GM21360 (cell line): ENCODE results near the gene EFNB3.

ENCODE experiments used
- ATAC-seq: cut with Tn5 transposase; IDR thresholded peaks from one replicate; pipeline ENCODE4 v1.9.1; 2021; ENCODE audit warnings: mild to moderate bottlenecking, moderate library complexity; ENCODE audit not compliant: unreplicated experiment

The EFNB3 gene

GRCh38 chr17:7716901-7717755, 12.1 kb downstream of the EFNB3 start, which contains the start of gene DNAH2:
Gene DNAH2, plus strand, starts transcription at chr17:7717744. Its CDS starts 1,991 bp downstream, at chr17:7719735.
- ATAC-seq: no peak

DNA sequence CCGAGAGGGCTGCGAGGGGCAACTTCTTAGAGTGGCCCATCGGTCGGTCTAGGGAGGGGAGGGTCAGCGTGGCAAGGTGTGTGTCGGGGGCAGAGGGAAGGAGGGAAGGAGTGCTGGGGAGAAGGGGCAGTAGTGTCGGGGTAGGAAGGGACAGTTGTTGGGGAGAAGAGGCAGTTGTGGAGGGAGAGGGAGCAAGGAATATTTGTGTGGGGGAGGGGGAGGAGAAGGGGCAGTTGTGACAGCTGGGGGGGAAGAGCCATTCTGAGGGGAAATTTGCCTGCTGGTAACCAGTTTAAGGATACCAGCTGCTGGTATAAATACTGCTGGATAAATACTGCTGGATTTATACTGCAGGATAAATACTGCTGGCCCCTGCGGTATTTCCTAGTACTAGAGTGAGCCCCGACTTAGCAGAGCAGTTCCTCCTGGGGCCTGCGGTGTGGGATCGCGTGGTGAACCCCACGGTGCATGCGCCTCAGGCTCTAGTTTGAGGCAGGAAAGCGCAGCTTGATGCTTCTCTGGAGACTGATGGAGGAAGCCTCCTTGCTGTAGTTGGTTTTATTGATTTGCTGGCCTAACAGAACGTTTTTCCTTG, 12.9 kb downstream of the EFNB3 start:
- no peak for ATAC-seq

GRCh38 chr17:7719661-7720060, 14.7 kb downstream of the EFNB3 start:
- no peak for ATAC-seq

DNA sequence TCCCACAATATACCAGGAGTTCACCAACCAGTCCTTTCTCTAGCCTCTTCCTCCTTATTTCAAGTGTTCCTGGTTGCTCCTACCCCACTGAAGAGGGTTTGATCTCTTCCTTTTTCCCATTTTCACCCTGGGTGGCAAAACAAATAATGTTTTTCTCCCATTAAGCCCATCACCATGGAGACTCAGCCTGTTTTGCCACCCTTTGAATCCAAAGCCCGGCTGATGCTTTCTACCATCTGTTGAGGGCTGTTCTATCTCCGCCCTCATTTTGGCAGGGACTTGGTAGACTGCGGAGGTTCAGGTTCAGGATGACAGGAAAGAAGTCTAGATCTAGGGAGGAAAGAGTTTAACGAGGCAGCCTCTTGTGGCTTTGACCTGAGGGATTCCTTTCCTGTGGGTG, 15.1 kb downstream of the EFNB3 start:
- ATAC-seq: no peak

DNA sequence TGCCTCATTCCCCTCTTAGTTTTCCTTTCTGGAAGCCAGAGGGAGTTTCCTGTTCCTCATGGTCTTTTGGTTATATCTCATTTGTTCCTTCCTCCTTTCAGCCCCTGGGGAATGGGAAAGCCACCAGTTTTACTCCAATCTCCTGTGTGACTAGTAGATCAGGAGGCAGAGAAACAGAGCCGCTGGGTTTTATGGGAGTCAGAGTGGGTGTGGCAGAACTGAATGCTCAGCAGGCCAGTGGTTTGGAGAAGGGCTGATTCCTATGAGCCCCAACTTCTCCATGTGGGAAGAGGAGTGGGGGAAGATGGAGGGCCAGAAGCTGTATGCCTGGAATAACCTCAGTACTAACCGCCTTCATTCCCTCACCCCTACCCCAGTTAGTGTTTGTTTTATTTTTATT, 16.6 kb downstream of the EFNB3 start:
- no peak for ATAC-seq

GRCh38 chr17:7727886-7728285, 22.9 kb downstream of the EFNB3 start:
- ATAC-seq: no peak

DNA sequence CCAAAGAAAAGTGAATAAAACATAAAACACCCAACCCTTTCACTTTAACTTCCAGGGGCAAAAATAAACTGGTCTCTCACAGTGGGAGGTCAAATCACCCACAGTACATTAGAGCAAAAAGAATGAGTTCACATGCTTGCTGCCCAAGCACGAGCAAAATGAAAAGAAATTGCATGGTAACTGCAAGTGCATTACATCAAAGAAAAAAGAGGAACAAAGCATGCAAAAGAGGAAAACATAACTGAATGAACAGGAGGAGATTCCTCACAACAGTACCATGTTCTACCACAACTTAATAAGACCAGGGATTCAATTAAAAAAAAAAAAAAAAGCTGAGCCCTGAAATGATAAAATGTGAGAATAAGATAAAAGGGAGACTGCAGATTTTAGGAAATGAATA, 24.8 kb downstream of the EFNB3 start:
- ATAC-seq: no peak

DNA sequence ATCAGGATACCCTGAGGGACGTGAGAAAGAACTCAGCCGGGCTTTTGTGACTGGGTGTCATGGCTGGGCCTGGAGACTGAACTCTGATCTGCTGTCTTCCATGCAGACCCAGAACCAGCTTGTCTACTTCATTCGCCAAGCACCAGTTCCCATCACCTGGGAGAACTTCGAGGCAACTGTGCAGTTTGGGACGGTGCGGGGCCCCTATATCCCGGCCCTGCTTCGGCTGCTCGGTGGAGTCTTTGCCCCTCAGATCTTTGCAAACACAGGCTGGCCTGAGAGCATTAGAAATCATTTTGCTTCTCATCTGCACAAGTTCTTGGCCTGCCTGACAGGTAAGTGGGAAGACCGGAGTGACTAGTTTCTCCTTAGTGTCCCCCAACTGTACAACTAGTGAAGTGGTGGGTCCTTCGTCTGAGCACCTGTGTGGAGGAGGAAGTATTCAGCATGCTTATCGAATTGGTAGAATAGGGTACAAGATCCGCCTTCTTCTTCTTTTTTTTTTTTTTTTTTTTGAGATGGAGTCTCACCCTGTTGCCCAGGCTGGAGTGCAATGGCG, 28.1 kb downstream of the EFNB3 start:
- no peak for ATAC-seq

DNA sequence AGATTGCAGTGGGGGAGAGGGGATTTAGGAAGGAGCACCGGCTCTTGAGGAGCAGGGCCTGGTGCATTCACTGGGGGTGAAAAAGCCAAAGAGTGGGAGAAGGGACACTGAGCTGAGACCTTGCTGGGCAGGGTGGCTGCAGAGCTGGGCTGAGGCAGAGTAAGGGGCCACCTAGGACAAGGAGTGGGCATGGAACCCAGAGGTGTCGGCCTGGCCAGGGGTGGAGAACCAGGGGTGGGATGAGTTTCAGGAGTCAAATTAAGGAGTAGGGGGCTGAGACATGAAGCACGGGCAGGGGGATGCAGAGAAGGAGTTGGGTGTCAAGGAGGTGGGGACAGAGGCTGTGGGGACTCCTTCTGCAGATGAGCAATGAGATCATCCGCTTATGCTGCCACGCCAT, 32.6 kb downstream of the EFNB3 start:
- ATAC-seq: no peak

- ATAC-seq: no peak
These were observed 34.7 kb downstream of the EFNB3 start for GRCh38 chr17:7739746-7740145.

DNA sequence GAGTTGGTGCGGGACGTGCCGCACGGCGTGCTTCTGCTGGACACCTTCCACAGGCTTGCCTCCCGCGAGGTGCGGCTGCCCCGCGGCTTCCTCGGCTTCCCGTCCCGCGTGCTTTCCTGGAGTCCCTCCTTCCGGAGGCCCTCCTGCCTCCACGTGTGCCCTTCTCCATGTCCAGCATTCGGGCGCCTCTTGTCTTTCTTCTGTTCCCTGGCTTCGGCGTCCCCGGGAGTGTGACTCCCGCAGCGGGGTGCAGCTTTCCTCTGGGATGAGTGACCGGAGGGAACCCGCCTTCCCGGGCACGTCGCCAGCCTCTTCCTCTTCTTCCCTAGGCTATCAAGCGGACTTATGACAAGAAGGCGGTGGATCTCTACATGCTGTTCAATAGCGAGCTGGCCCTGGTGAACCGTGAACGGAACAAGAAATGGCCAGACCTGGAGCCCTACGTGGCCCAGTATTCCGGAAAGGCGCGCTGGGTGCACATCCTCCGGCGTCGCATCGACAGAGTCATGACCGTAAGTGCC, 35.5 kb downstream of the EFNB3 start:
- ATAC-seq: no peak

- ATAC-seq: no peak
These were observed 37.7 kb downstream of the EFNB3 start for GRCh38 chr17:7742729-7743128.

GRCh38 chr17:7744416-7744815, 39.4 kb downstream of the EFNB3 start:
- ATAC-seq: no peak

DNA sequence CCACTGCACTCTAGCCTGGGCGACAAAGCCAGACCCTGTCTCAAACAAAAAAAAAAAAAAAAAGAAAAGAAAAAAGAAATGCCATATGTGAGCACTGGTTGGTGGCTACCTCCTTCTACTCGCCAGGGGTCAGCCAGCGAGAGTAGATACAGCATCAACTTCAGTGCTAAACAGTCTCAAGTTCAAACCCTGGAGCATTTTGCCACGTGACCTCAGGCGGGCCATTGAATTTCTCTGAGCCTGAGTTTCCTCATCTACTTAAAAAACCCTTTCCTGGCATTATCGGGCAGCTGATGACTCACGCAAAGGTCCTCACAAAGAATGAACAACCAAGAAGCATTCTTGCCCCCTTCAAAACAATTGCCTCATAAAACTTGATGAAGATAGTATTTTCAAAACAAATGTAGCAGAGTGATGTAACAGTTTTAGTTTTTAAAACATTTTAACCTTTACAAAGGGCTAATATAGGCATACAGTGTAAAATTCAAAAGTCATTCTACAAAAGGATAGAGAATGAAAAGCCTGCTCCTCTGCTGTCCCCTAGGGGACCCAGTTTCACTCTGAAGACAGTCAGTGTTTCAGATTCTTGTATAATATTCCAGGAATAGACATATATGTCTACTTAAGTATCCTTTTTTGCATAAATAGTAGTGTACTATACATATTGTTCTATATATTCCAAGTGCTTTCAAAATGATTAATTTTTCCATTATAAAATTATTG, 40.9 kb downstream of the EFNB3 start:
- no peak for ATAC-seq

DNA sequence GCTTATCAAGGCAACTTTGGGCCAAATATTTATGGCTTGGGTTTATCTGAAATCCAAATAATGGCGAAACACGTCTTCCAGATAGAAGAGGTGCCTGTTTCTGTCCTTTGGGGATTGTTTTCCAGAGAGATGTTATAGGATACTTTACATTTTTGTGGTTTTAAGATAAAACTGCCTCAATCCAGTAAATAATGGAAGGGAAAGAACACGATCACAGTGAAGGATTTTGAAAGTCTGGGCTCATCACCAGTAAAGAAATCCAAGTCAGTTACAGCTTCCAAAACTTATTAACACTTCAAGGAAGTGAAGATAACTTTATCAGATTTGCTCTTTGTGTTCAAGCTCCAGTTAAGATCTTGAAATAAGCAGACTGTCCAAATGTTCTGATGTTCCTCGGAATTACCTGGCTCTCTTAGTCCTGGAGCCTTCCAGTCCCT, 42.7 kb downstream of the EFNB3 start:
- no peak for ATAC-seq

- no peak for ATAC-seq
These were observed 43.2 kb downstream of the EFNB3 start for GRCh38 chr17:7748076-7748775.

GRCh38 chr17:7750321-7750821, 45.4 kb downstream of the EFNB3 start:
- no peak for ATAC-seq

DNA sequence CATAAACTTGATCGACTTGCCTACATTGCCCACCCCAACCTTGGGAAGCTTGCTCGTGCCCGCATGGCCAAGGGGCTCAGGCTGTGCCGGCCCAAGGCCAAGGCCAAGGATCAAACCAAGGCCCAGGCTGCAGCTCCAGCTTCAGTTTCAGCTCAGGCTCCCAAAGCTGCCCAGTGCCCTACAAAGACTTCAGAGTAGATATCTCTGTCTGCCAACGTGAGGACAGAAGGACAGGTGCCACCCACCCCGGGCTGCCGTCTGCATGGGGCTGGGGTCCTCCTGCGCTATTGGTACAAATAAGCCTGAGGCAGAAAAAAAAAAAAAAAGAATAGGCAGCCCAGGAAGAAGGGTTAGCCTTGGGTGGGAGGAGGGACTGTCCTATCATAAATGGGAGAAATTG, 49.7 kb downstream of the EFNB3 start:
- no peak for ATAC-seq

- no peak for ATAC-seq
These were observed 50.3 kb downstream of the EFNB3 start for GRCh38 chr17:7755095-7755890.

- no peak for ATAC-seq
These were observed 52.0 kb downstream of the EFNB3 start for GRCh38 chr17:7756968-7757367.
